Uterus (tissue), 2 donors: Measurements from ENCODE around the gene PDGFB.

ENCODE experiments used
- CTCF ChIP-seq, 4 experiments: fragments of 200-600 bp in 2 of 4; fragments of 450-650 bp in 2 of 4; sonication (generic) in 2 of 4; IDR thresholded peaks; one replicate each; pipeline ENCODE4 v1.5.1; 2016 to 2019; ENCODE audit warnings: antibody characterized with exemption in 4 of 4, mild to moderate bottlenecking in 2 of 4, moderate library complexity in 1 of 4
- POLR2A ChIP-seq, 2 donors: fragments of 450-650 bp; IDR thresholded peaks; one replicate each; pipeline ENCODE4 v1.6.1; 2016; ENCODE audit warnings: antibody characterized with exemption in 2 of 2, mild to moderate bottlenecking in 1 of 2, moderate library complexity in 1 of 2

- no peak for TF ChIP-seq CTCF (IDR thresholded peaks at IDR 0.05)
- TF ChIP-seq POLR2A (IDR thresholded peaks at IDR 0.05): no peak
Measured at GRCh38 chr22:39287076-39287725, 42.4 kb upstream of the PDGFB start.
